HepG2 (cell line): ENCODE results near the gene DNAJB8. TPM values are rescaled to one million over a fixed set of nuclear protein-coding genes. Genes with fewer than 3 reads are reported as not detected.

Source experiments
- ATAC-seq: fragments of 200-7000 bp; cut with Tn5 transposase; 3 replicates; pipeline ENCODE4 v1.9.1; 2020; ENCODE audit warnings: mild to moderate bottlenecking, moderate library complexity
- BruUV-seq: library from RNA; stranded (reverse); fragments of 400-500 nt; replicated peaks from 2 replicates; lab custom pipeline; 2021; lab: Mats Ljungman, UMichigan
- CTCF ChIA-PET: fragments of 300-600 bp; formaldehyde crosslinking; extraction: SDS; loops from one replicate; lab custom pipeline; 2021; ENCODE audit warnings: low total read pairs, inconsistent platforms, low intra/inter-chr PET ratio; lab: Yijun Ruan, JAX
- POLR2A ChIA-PET: fragments of 350-600 bp; sonication (Branson Sonifier 250); formaldehyde crosslinking; loops from one replicate; lab custom pipeline; 2020; ENCODE audit warnings: antibody characterized with exemption, inconsistent platforms; lab: Yijun Ruan, JAX
- DNase-seq: peaks from one replicate; pipeline ENCODE4 v3.0.0-alpha.2; 2015; ENCODE audit warnings: low spot score
- FAIRE-seq: peaks from 3 replicates; lab custom pipeline; 2011; peaks lifted over from hg19 to GRCh38; lab: Jason Lieb, UNC
- H2AFZ ChIP-seq: one replicate; pipeline ENCODE4 v1.6.1; 2011; ENCODE audit warnings: low read length, inconsistent platforms
- H3K27ac ChIP-seq: fragments of 300-600 bp; 3 replicates; pipeline ENCODE4 v1.8.0; 2011; ENCODE audit warnings: mixed run types, mild to moderate bottlenecking, mixed read lengths, low read length, inconsistent platforms; ENCODE audit not compliant: insufficient read depth; ENCODE audit errors: extremely low read length
- H3K27me3 ChIP-seq, 2 experiments: fragments of 200-600 bp in 1 of 2; 2 replicates in 1 of 2; 3 replicates in 1 of 2; pipeline versions ENCODE4 v1.6.0 to v1.8.0; 2011; ENCODE audit warnings: low read length in 2 of 2, mild to moderate bottlenecking in 2 of 2, moderate library complexity in 2 of 2, inconsistent platforms in 1 of 2; ENCODE audit not compliant: insufficient read depth in 2 of 2, control insufficient read depth in 1 of 2
- H3K36me3 ChIP-seq, 2 experiments: fragments of 200-600 bp in 1 of 2; replicated peaks in 1 of 2; 2 replicates in 1 of 2; 3 replicates in 1 of 2; pipeline versions ENCODE4 v1.5.1 to v1.8.0; 2011; ENCODE audit warnings: low read length in 2 of 2, inconsistent platforms in 1 of 2; ENCODE audit not compliant: insufficient read depth in 2 of 2, control insufficient read depth in 1 of 2
- H3K4me1 ChIP-seq: 2 replicates; pipeline ENCODE4 v1.5.1; 2012; ENCODE audit warnings: low read length, inconsistent platforms; ENCODE audit not compliant: insufficient read depth
- H3K4me2 ChIP-seq: 2 replicates; pipeline ENCODE4 v1.6.0; 2011; ENCODE audit warnings: low read depth, low read length, inconsistent platforms
- H3K4me3 ChIP-seq, 3 experiments: fragments of 200-600 bp in 1 of 3; sonication (generic), shearing (Covaris generic) in 1 of 3; replicated peaks in 1 of 3; 2 replicates each; pipeline ENCODE4 v1.5.1; 2011 to 2016; ENCODE audit warnings: low read length in 3 of 3, inconsistent platforms in 2 of 3, low read depth in 2 of 3, mild to moderate bottlenecking in 2 of 3, control low read depth in 1 of 3, mixed read lengths in 1 of 3; ENCODE audit not compliant: insufficient read depth in 1 of 3
- H3K79me2 ChIP-seq: one replicate; pipeline ENCODE4 v1.6.1; 2011; ENCODE audit warnings: low read length, inconsistent platforms; ENCODE audit not compliant: insufficient read depth
- H3K9ac ChIP-seq: 2 replicates; pipeline ENCODE4 v1.6.0; 2011; ENCODE audit warnings: mild to moderate bottlenecking, low read depth, low read length, inconsistent platforms; ENCODE audit not compliant: insufficient read depth
- H3K9me3 ChIP-seq: 2 replicates; pipeline ENCODE4 v1.5.1; 2012; ENCODE audit warnings: mild to moderate bottlenecking, low read length
- H4K20me1 ChIP-seq: 2 replicates; pipeline ENCODE4 v1.6.0; 2011; ENCODE audit warnings: inconsistent platforms, mild to moderate bottlenecking, low read length, moderate library complexity; ENCODE audit not compliant: insufficient read depth
- ATF7-NPFF ChIP-seq: sonication (generic); formaldehyde crosslinking; IDR thresholded peaks from 2 replicates; pipeline ENCODE4 v1.8.1; 2023; ENCODE audit warnings: mild to moderate bottlenecking, low read depth, missing genetic modification reagents, moderate library complexity
- CREM ChIP-seq, 2 experiments: sonication (generic) in 1 of 2; formaldehyde crosslinking in 1 of 2; IDR thresholded peaks; 2 replicates each; pipeline versions ENCODE4 v1.4.0 to v1.6.1; 2016 to 2020; ENCODE audit warnings: antibody characterized with exemption in 1 of 2, mild to moderate bottlenecking in 1 of 2, missing genetic modification reagents in 1 of 2
- GPN1 ChIP-seq: sonication (generic); formaldehyde crosslinking; IDR thresholded peaks from 2 replicates; pipeline ENCODE4 v1.5.1; 2020; ENCODE audit warnings: missing genetic modification reagents, borderline replicate concordance
- IKZF1 ChIP-seq: fragments of 450-650 bp; IDR thresholded peaks from 2 replicates; pipeline ENCODE4 v1.7.1; 2016
- NAIF1 ChIP-seq: sonication (generic); formaldehyde crosslinking; IDR thresholded peaks from 2 replicates; pipeline ENCODE4 v1.5.0; 2020; ENCODE audit warnings: mild to moderate bottlenecking, missing genetic modification reagents, borderline replicate concordance
- NFIB ChIP-seq: sonication (generic); formaldehyde crosslinking; IDR thresholded peaks from 2 replicates; pipeline ENCODE4 v1.9.0; 2021; ENCODE audit warnings: missing genetic modification reagents, mild to moderate bottlenecking, borderline replicate concordance
- PTBP1 ChIP-seq: fragments of 200-400 bp; formaldehyde crosslinking; IDR thresholded peaks from 2 replicates; pipeline ENCODE4 v1.6.1; 2018; ENCODE audit warnings: low read length, low read depth; ENCODE audit not compliant: poor library complexity, severe bottlenecking
- SNAI1 ChIP-seq: sonication (generic); formaldehyde crosslinking; IDR thresholded peaks from 2 replicates; pipeline ENCODE4 v1.5.0; 2020; ENCODE audit warnings: mild to moderate bottlenecking, missing genetic modification reagents, borderline replicate concordance
- TBX2 ChIP-seq: sonication (generic); formaldehyde crosslinking; IDR thresholded peaks from 2 replicates; pipeline ENCODE4 v1.5.0; 2020; ENCODE audit warnings: missing genetic modification reagents, mild to moderate bottlenecking, borderline replicate concordance
- ZBTB14 ChIP-seq: sonication (generic); formaldehyde crosslinking; IDR thresholded peaks from 2 replicates; pipeline ENCODE4 v1.4.0; 2020; ENCODE audit warnings: missing genetic modification reagents
- ZBTB7A ChIP-seq: sonication (generic); formaldehyde crosslinking; IDR thresholded peaks from 2 replicates; pipeline ENCODE4 v1.8.0; 2022; ENCODE audit warnings: mild to moderate bottlenecking, missing genetic modification reagents
- ZNF292 ChIP-seq: sonication (generic); formaldehyde crosslinking; IDR thresholded peaks from 2 replicates; pipeline ENCODE4 v1.8.1; 2022; ENCODE audit warnings: mild to moderate bottlenecking, low read depth, missing genetic modification reagents, borderline replicate concordance
- ZNF383 ChIP-seq: sonication (generic); formaldehyde crosslinking; IDR thresholded peaks from 2 replicates; pipeline ENCODE4 v1.4.0; 2020; ENCODE audit warnings: missing genetic modification reagents, mild to moderate bottlenecking, borderline replicate concordance
- ZNF749 ChIP-seq: sonication (generic); formaldehyde crosslinking; IDR thresholded peaks from 2 replicates; pipeline ENCODE4 v1.8.0; 2022; ENCODE audit warnings: mild to moderate bottlenecking, missing genetic modification reagents, moderate library complexity, borderline replicate concordance
- ZNF816 ChIP-seq: sonication (generic); formaldehyde crosslinking; IDR thresholded peaks from 2 replicates; pipeline ENCODE4 v1.8.0; 2022; ENCODE audit warnings: missing genetic modification reagents, mild to moderate bottlenecking, borderline replicate concordance
- ZNF839 ChIP-seq: sonication (generic); formaldehyde crosslinking; IDR thresholded peaks from 2 replicates; pipeline ENCODE4 v1.4.0; 2020; ENCODE audit warnings: missing genetic modification reagents, mild to moderate bottlenecking, borderline replicate concordance
- WGBS: methylation state at CpG from one replicate; pipeline ENCODE4 v1.1.6; 2017; ENCODE audit warnings: low lambda C conversion rate; 5-methylcytosine and 5-hydroxymethylcytosine counted together
- in situ Hi-C: cut with HindIII; loops from 2 replicates; pipeline ENCODE4 v1.10.0; 2017; ENCODE audit warnings: low pct_unique_long_range_greater_than_20kb; ENCODE audit not compliant: extremely low pct_ligation_motif_present
- intact Hi-C: fragments of 100-400 bp; cut with micrococcal nuclease; formaldehyde crosslinking; loops from one replicate; pipeline ENCODE4 v1.10.0; 2022; ENCODE audit not compliant: unreplicated experiment
- polyA plus RNA-seq, 8 experiments: library from polyadenylated mRNA; depleted of rRNA in 3 of 8; stranded (reverse) in 7 of 8; unstranded in 1 of 8; fragments of >200 nt; fragmentation: Illumina TruSeq in 4 of 8; extraction: Trizol in 4 of 8; gene quantifications; 2 replicates each; pipeline versions ENCODE4 v1.2.1 to v1.2.3, GENCODE V29; 2011 to 2016; ENCODE audit warnings: low read depth in 4 of 8, missing spikeins in 1 of 8, mixed read lengths in 1 of 8; ENCODE audit not compliant: insufficient read depth in 1 of 8
- total RNA-seq, 5 experiments: library from RNA; depleted of rRNA; stranded (reverse); fragments of >200 nt; fragmentation: Illumina TruSeq; extraction: Trizol; gene quantifications; 2 replicates each; pipeline ENCODE4 v1.2.3, GENCODE V29; 2016; ENCODE audit warnings: low read depth in 1 of 5
- TF ChIP-seq, protein P1 (sequence below): sonication (generic); formaldehyde crosslinking; IDR thresholded peaks from 2 replicates; pipeline ENCODE4 v1.8.1; 2023; ENCODE audit warnings: mild to moderate bottlenecking, missing genetic modification reagents
- TF ChIP-seq, protein P2 (sequence below): sonication (generic); formaldehyde crosslinking; IDR thresholded peaks from 2 replicates; pipeline ENCODE4 v1.4.0; 2020; ENCODE audit warnings: missing genetic modification reagents, mild to moderate bottlenecking, borderline replicate concordance
- TF ChIP-seq, protein P3 (sequence below): sonication (generic); formaldehyde crosslinking; IDR thresholded peaks from 2 replicates; pipeline ENCODE4 v1.4.0; 2020; ENCODE audit warnings: missing genetic modification reagents

Gene DNAJB8
- total and polyA plus RNA-seq, 2 of the 13 experiments (the other 11 are each of a cell fraction or from before 2014, with no cell fraction given), result not detected

DNA sequence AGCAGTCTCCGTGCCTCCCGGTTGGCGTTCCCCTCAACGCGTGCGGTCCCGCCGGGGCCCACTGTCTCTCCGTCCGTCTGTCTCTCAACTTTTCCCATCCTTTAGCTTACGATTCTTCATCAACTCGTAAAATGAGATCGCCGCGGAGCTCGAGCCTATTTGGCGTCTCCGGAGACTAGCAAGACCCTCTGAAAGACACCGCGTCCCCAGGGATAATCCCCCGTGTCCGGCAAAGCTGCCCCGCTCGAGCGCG lies 22.9 kb upstream of the DNAJB8 start:
- Histone ChIP-seq H3K4me3 (peak overlapping the region; percentile 87 to 91 (median 87)), H2AFZ (no peak overlapping the region)
- CTCF ChIA-PET, result no interaction called here
- TF ChIP-seq, protein P1, sequence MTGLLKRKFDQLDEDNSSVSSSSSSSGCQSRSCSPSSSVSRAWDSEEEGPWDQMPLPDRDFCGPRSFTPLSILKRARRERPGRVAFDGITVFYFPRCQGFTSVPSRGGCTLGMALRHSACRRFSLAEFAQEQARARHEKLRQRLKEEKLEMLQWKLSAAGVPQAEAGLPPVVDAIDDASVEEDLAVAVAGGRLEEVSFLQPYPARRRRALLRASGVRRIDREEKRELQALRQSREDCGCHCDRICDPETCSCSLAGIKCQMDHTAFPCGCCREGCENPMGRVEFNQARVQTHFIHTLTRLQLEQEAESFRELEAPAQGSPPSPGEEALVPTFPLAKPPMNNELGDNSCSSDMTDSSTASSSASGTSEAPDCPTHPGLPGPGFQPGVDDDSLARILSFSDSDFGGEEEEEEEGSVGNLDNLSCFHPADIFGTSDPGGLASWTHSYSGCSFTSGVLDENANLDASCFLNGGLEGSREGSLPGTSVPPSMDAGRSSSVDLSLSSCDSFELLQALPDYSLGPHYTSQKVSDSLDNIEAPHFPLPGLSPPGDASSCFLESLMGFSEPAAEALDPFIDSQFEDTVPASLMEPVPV (CRISPR knock-in tag), result no peak
- TF ChIP-seq NFIB (no peak), CREM (IDR thresholded peaks at IDR 0.05) (no peak), CREM (CRISPR knock-in tag; IDR thresholded peaks at IDR 0.05) (no peak), GPN1 (CRISPR knock-in tag) (no peak; the same call in 1 of the 2 replicates), ZNF839 (CRISPR knock-in tag) (no peak), ATF7-NPFF (CRISPR knock-in tag) (peak; percentile 5; the same call in 1 of the 2 replicates), PTBP1 (no peak), ZNF749 (no peak), NAIF1 (CRISPR knock-in tag) (no peak), ZNF816 (no peak), ZBTB14 (no peak), ZNF383 (CRISPR knock-in tag) (no peak), SNAI1 (CRISPR knock-in tag) (no peak), IKZF1 (no peak), ZBTB7A (CRISPR knock-in tag) (0 out of 2 replicates have a peak, but pooled peaks have one; percentile 7), ZNF292 (no peak), TBX2 (no peak)
- TF ChIP-seq, protein P2, sequence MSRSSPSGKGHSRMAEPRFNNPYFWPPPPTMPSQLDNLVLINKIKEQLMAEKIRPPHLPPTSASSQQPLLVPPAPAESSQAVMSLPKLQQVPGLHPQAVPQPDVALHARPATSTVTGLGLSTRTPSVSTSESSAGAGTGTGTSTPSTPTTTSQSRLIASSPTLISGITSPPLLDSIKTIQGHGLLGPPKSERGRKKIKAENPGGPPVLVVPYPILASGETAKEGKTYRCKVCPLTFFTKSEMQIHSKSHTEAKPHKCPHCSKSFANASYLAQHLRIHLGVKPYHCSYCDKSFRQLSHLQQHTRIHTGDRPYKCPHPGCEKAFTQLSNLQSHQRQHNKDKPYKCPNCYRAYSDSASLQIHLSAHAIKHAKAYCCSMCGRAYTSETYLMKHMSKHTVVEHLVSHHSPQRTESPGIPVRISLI (CRISPR knock-in tag), result no peak; the same call in 1 of the 2 replicates
- TF ChIP-seq, protein P3, sequence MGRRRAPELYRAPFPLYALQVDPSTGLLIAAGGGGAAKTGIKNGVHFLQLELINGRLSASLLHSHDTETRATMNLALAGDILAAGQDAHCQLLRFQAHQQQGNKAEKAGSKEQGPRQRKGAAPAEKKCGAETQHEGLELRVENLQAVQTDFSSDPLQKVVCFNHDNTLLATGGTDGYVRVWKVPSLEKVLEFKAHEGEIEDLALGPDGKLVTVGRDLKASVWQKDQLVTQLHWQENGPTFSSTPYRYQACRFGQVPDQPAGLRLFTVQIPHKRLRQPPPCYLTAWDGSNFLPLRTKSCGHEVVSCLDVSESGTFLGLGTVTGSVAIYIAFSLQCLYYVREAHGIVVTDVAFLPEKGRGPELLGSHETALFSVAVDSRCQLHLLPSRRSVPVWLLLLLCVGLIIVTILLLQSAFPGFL, result no peak

More for the DNA sequence above, 22.9 kb upstream of the DNAJB8 start:
- Histone ChIP-seq H3K79me2 (peaks cover 8% of the 10 kb centered on the region), H3K9ac (peak overlapping the region; percentile 88), H3K4me1 (peaks cover 46% of the 10 kb centered on the region), H3K27me3 (no peaks in the 10 kb centered on the region), H4K20me1 (peaks cover 9% of the 10 kb centered on the region; the same call in 1 of the 2 replicates), H3K9me3 (no peaks in the 10 kb centered on the region), H3K36me3 (peaks cover 3 to 10% of the 10 kb centered on the region in 2 experiments; a peak in 3 of 5 replicates), H3K27ac (peak overlapping the region; percentile 80), H3K4me2 (peak overlapping the region; percentile 94)
- in situ Hi-C loops, result loop anchor here (5.0 kb wide), 2 partner anchors 62 to 182 kb away; no protein-coding TSS in a partner anchor
- BruUV-seq, result no TSS peak
- ATAC-seq, result no peak
- intact Hi-C loops, result loop anchor here (2.0 kb wide), 1 partner anchor 63 kb away; no protein-coding TSS in a partner anchor
- WGBS, result no CpG with 5 or more reads among the region's 26 CpGs
- POLR2A ChIA-PET, result interaction anchor here (0.9 kb wide), 1 partner anchor 88 kb away, joined by 3 read pairs; no protein-coding TSS in a partner anchor
- FAIRE-seq, result no peak
- no peak for DNase-seq
